WERI-Rb-1 (cell line): ENCODE measurements around the gene SLC13A3.

ENCODE experiments used
- DNase-seq: peaks from one replicate; pipeline ENCODE4 v3.0.0-alpha.2; 2020
- H3K27ac ChIP-seq: fragments of 250-450 bp; sonication (Bioruptor Pico); 2 replicates; pipeline ENCODE4 v1.5.1; 2020; ENCODE audit warnings: mild to moderate bottlenecking, moderate library complexity
- H3K27me3 ChIP-seq: fragments of 250-450 bp; sonication (Bioruptor Pico); 2 replicates; pipeline ENCODE4 v1.5.1; 2021; ENCODE audit warnings: mild to moderate bottlenecking, low read depth, moderate library complexity; ENCODE audit not compliant: insufficient read depth, severe bottlenecking
- H3K36me3 ChIP-seq: fragments of 250-450 bp; sonication (Bioruptor Pico); 2 replicates; pipeline ENCODE4 v1.5.1; 2020; ENCODE audit warnings: mild to moderate bottlenecking, moderate library complexity
- H3K4me3 ChIP-seq: 2 replicates; pipeline ENCODE4 v1.5.1; 2011; ENCODE audit warnings: low read depth, mild to moderate bottlenecking, control low read depth, low read length
- H3K9me3 ChIP-seq: fragments of 250-450 bp; sonication (Bioruptor Pico); 2 replicates; pipeline ENCODE4 v1.5.1; 2021; ENCODE audit warnings: mild to moderate bottlenecking, moderate library complexity; ENCODE audit not compliant: severe bottlenecking
- TF ChIP-seq, protein P1 (sequence below): IDR thresholded peaks from 2 replicates; pipeline ENCODE4 v1.5.1; 2011; ENCODE audit warnings: low read depth, mild to moderate bottlenecking, control low read depth, inconsistent platforms, low read length

SLC13A3 gene

DNA sequence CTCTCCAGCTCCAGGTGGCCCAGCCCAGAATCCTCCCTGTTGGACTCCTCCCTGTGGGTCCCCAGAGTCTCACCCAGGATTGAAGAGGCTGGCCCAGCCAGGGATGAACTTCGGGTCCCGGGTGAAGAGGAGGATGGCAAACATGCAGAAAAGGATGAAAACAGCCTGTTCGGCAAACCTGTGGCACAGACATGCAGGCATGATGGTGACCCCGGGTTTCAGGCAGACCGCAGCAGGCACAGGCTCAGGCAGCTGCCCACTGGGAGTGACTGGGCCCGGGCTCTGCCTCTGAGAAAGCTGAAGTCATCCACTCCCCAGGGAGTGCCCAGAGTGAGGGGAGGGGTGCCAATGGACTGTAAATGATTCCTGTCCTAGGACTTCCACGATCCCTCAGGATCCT lies 63.3 kb downstream of the SLC13A3 start:
- no peak for DNase-seq
- Histone ChIP-seq H3K9me3 (peaks cover 3% of the 10 kb centered on the region), H3K36me3 (no peaks in the 10 kb centered on the region), H3K4me3 (no peak overlapping the region), H3K27me3 (no peaks in the 10 kb centered on the region), H3K27ac (no peak overlapping the region)
- TF ChIP-seq, protein P1, sequence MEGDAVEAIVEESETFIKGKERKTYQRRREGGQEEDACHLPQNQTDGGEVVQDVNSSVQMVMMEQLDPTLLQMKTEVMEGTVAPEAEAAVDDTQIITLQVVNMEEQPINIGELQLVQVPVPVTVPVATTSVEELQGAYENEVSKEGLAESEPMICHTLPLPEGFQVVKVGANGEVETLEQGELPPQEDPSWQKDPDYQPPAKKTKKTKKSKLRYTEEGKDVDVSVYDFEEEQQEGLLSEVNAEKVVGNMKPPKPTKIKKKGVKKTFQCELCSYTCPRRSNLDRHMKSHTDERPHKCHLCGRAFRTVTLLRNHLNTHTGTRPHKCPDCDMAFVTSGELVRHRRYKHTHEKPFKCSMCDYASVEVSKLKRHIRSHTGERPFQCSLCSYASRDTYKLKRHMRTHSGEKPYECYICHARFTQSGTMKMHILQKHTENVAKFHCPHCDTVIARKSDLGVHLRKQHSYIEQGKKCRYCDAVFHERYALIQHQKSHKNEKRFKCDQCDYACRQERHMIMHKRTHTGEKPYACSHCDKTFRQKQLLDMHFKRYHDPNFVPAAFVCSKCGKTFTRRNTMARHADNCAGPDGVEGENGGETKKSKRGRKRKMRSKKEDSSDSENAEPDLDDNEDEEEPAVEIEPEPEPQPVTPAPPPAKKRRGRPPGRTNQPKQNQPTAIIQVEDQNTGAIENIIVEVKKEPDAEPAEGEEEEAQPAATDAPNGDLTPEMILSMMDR = no peak

DNA sequence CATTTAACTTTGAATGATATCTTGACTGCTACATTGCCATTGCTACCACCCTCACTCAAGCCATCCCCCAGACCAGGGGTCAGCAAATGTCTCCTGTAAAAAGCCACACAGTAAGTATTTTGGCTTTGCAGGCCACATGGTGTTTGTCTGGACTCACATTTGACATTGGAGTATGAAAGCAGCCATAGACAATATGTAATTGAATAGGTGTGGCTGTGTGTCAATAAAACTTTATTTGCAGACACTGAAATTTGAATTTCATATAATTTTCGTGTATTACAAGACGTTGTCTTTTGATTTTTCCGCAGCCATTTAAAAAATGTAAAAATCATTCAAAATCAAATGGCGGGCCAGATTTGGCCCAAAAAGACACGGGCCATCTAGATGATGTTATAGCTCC lies 64.5 kb downstream of the SLC13A3 start:
- TF ChIP-seq, protein P1 = no peak
- peaks cover 3% of the 10 kb centered on the region for H3K9me3 ChIP-seq
- no peak overlapping the region for H3K4me3 ChIP-seq
- H3K36me3 ChIP-seq = no peaks in the 10 kb centered on the region
- H3K27me3 ChIP-seq = no peaks in the 10 kb centered on the region
- no peak overlapping the region for H3K27ac ChIP-seq
- no peak for DNase-seq

DNA sequence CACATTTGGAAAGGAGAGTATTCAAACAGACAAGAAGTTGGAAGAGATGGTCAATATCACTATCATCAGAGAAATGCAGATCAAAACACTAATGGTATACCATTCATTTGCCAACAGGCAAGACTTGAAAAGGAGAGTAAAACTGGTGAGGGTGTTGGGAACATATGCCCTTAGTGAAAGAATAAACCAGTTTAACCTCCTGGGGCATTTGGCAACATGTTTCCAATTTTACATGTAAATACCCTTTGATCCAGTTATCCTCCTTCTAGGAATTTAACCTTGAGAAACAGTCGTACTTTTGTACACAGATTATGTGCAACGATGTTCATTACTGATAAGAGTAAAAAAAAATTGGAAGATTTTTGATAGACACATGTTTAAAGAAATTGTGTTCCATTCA lies 66.8 kb downstream of the SLC13A3 start:
- no peaks in the 10 kb centered on the region for H3K27me3 ChIP-seq
- H3K9me3 ChIP-seq = peaks cover 4% of the 10 kb centered on the region
- no peak for DNase-seq
- no peak overlapping the region for H3K4me3 ChIP-seq
- TF ChIP-seq, protein P1 = no peak
- H3K27ac ChIP-seq = no peak overlapping the region
- H3K36me3 ChIP-seq = no peaks in the 10 kb centered on the region

DNA sequence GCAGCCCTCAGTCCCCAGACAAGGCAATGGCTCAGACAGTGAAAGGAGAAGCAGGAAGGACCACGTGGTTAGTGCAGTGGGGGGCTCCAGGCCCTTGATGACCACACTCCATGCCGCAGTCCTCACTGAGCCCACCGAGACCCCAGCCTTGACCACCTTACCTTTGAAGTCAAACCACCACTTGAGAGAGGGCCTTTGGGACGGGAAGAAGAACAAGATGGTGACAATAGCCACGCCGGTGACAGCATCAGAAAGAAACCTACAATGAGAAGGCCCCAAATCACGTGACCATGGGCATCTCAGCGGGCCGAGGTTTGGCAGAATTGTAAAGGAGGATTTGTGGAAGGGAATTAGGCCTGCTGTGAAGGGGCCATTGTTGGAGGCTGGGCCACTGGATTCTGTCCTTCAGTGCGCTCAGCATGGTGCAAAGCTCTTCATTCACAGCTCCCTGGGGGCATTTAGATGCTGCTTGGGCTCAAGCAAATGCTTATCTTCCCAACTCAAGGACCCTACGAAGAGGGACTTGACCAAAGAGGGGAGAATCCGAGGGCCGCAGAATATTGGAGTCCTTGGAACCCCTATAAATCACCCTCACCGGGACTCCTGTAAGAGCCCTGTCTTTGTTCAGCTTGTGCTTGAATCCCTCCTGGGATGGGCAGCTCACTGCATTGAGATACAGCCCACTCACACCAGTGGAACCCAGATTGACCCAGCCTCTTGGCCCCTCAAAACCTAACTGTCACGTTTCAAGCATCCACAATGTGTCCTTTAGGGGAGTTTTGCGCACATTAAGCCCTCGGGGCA lies 67.6 kb downstream of the SLC13A3 start:
- DNase-seq = no peak
- H3K27me3 ChIP-seq = no peaks in the 10 kb centered on the region
- peaks cover 3% of the 10 kb centered on the region for H3K9me3 ChIP-seq
- TF ChIP-seq, protein P1 = no peak
- no peak overlapping the region for H3K27ac ChIP-seq
- H3K36me3 ChIP-seq = no peaks in the 10 kb centered on the region
- H3K4me3 ChIP-seq = no peak overlapping the region

DNA sequence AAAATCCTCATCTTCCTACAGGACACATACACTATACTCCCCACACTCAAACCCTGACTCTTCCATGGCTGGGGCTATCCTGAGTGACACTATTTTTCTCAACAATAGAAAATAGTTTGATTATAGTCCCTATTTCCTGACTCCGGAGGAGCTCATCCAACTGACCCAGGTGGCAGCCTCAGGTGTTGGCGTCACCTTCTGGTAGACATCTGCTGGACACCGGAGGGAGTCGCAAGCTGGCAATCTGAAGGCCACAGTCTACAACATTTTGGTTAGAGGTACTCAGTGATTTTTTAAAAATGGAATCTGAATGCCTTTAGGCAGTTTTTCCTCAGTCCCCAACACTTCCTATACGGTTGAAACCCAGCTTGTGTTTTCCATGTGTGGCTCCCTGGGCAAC lies 68.6 kb downstream of the SLC13A3 start:
- TF ChIP-seq, protein P1 = 0 out of 2 replicates have a peak, but pooled peaks have one; percentile 21
- Histone ChIP-seq H3K27ac (no peak overlapping the region), H3K36me3 (no peaks in the 10 kb centered on the region), H3K27me3 (no peaks in the 10 kb centered on the region), H3K9me3 (peaks cover 3% of the 10 kb centered on the region), H3K4me3 (no peak overlapping the region)
- no peak for DNase-seq

DNA sequence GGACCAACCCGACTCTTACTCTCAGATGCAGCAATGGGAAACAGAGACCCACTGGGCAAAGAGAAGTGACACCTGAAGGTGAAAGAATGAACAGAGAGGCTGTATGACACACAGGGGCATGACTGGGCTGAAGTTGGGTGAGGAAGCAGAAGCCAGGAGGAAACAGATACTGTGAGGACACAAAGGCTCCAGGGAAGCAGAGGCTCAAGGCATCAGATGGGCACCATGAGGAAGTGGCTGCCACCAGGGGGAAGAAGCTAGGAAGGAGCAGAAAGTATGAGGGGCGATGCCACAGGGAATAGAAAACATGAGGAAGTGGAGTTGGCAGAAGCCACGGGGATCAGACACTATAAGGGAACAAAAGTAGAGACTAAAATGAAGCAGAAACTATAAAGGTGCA lies 69.9 kb downstream of the SLC13A3 start:
- Histone ChIP-seq H3K9me3 (peaks cover 3% of the 10 kb centered on the region), H3K27ac (no peak overlapping the region), H3K4me3 (no peak overlapping the region), H3K27me3 (no peaks in the 10 kb centered on the region), H3K36me3 (no peaks in the 10 kb centered on the region)
- no peak for DNase-seq
- TF ChIP-seq, protein P1 = no peak
